Measurements from ENCODE around the gene TRABD.

The TRABD gene

GRCh38 chr22:50189184-50189848, 3.6 kb downstream of the TRABD start:
- DNase-seq: no peak

- DNase-seq: no peak
Measured at GRCh38 chr22:50189849-50190181, 4.1 kb downstream of the TRABD start.

- DNase-seq: peak; percentile 86 to 89
Measured at GRCh38 chr22:50190182-50190940, 4.6 kb downstream of the TRABD start.

- DNase-seq: peak; percentile 84 to 86
Measured at GRCh38 chr22:50190941-50191741, 5.4 kb downstream of the TRABD start.

- DNase-seq: no peak
Measured at GRCh38 chr22:50192436-50193204, 6.9 kb downstream of the TRABD start.

DNA sequence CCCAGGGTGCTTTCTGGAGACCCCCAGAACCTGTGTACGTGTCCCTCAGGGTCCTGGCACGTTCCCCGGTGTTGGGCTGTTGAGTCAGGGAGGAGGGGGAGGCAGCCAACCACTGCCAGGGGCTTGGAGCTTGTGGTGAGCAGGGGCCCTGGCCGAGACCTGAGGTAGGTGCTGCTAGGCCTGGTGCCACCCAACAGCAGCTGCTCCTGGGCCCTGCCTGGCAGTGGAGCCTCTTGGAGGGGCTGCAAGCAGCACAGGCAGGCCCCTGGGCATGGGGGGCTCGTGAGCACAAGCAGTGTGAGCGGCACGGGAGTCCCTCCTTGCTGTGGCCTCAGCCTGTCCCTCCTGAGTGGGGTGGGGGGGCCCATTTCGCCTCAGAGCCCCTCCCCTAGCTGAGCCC, 7.9 kb downstream of the TRABD start:
- no peak for DNase-seq

DNA sequence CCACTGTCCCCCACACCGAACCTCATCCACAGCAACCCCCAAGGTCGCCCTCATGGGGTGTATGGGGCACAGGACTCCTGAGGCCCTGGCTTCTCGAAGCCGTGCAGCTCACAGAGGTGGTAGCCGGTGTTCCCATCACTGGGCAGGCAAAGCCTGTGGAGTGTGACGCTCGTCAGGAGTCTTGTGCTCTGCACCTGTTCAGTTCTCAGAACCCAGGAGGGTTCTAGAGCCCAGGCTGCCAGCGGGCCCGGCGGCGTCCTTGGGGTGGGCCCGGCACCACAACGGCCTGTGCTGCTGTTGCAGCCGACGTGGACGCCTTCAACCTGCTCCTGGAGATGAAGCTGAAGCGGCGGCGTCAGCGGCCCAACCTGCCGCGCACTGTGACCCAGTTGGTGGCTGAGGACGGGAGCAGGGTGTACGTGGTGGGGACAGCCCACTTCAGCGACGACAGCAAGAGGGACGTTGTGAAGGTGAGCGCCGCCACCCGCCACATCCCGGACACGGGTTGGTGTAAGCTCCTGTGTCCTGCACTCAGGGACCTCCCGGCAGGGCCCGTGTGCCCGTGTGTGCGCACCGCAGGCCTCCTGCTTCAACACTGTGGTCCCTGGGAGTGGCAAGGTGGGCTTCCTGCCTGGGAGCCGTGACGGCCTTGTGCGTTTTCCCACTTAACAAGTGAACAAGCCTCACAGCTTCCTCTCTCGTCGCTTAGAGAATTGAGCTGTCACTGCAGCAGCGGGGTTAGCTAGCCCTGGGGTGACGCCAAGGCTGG, 8.5 kb downstream of the TRABD start:
- DNase-seq: no peak

- DNase-seq: no peak
Measured at GRCh38 chr22:50196256-50196655, 10.5 kb downstream of the TRABD start.

GRCh38 chr22:50197000-50197800, 11.5 kb downstream of the TRABD start:
- no peak for DNase-seq

DNA sequence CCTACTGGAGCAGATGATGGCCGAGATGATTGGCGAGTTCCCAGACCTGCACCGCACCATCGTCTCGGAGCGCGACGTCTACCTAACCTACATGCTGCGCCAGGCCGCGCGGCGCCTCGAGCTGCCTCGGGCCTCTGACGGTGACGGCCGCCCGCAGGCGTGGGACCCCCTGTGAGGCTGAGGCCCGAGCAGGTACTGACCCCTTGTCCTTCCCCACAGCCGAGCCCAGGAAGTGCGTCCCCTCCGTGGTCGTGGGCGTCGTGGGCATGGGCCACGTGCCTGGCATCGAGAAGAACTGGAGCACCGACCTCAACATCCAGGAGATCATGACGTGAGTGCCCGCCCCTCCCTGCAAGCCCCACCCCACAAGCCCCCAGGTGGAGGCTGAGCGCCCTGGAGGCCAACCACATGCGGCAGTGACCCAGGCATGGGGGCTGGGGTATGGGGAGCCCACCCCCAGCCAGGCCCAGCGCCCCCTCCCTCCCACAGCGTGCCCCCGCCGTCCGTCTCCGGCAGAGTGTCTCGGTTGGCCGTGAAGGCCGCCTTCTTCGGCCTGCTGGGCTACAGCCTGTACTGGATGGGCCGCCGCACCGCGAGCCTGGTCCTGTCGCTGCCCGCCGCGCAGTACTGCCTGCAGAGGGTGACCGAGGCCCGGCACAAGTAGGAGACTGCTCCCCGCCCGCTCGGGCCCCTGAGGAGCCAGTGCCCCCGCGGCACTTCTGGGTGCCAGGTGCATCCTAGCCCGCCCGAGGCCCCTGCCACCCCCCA, 12.3 kb downstream of the TRABD start:
- no peak for DNase-seq

- DNase-seq: no peak
Measured at GRCh38 chr22:50198624-50199017, 12.9 kb downstream of the TRABD start.

DNA sequence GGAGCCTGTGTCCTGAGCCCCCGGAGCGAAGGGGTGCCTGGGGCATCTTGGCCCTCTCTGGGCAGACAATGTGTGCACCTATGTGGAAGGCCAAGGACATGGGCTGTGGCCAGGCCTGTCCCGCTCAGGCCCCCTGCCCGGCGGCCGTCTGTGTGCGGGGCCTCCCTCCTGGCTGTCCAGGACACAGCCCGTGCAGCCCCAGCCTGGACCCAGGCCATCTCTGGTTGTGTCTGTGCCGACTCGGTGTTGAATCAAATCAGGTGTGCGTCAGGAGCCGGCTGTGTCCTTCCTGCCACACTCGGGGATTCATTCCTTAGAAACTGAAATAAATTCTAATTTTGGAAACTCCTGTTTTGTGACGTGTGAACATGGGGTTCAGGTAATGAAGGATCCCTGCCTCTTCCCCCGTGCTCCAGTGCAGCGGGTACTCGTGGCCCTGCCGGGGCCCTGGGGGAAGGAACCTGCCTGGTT, 13.6 kb downstream of the TRABD start:
- DNase-seq: no peak

DNA sequence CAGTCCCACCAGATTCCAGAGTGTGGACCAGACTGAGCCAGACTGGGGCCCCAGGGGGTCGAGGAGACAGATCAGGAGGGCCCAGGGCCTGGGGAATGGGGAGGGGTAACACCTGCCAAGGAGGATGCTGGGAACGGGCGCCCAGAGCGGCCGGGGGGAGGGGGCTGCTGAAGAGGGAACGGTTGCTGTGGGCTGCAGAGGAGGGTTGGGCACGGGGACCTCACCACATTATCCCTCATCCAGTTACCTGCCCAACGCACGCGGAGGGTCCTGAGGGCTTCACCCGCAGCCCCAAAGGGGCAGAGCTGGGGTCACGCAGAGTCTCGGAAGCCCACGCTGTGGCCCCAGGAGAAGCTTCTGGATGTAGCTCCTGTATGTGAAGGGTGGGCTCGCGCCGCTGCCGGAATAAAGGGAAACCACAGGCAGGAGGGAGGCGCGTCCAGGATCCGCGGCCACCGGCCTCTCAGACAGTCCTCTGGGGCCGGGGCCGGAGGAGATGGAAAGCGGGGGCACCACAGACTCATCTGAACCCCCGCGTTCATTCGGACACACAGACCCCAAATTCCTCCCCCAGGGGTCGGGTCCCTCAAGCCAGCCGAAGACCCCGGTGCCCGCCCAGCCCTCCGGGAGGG, 14.2 kb downstream of the TRABD start:
- no peak for DNase-seq

DNA sequence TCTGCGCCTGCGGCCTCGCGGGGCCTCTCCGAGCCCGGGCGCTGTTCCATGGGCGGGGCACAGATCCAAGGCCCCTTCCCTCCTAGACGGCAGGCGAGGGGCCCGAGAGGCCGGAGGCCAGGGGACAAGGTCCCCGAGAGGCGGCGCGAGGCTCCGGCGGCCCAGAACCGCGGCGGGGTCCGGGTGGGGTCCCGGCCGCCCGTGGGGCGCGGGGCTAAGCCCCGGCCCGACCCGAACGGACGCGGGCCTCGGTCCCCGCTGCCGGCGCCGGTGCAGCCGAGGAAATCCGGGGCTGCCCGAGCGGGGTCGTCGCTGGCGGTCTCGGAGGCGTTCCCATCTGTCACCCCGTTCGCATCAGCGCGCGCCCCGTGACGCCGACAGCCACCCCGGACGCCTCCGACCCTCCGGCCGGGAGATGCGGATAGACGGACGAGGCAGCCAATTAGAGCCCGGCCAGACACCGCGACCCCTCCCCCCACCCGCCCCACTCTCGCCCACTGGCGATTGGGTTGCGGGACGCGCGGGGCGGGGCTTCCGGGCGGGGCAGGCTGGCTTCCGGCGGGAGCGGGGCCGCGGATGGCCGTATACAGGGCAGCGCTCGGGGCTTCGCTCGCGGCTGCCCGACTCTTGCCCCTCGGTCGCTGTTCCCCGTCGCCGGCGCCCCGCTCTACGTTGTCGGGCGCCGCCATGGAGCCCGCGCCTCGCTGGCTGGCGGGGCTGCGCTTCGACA, 14.9 kb downstream of the TRABD start, which contains the start of gene SELENOO:
TSS of gene SELENOO (plus strand) at position 551 of the 730 bp plus-strand sequence. CDS start at position 577, 26 bp downstream.
- DNase-seq: peak; percentile 76

DNA sequence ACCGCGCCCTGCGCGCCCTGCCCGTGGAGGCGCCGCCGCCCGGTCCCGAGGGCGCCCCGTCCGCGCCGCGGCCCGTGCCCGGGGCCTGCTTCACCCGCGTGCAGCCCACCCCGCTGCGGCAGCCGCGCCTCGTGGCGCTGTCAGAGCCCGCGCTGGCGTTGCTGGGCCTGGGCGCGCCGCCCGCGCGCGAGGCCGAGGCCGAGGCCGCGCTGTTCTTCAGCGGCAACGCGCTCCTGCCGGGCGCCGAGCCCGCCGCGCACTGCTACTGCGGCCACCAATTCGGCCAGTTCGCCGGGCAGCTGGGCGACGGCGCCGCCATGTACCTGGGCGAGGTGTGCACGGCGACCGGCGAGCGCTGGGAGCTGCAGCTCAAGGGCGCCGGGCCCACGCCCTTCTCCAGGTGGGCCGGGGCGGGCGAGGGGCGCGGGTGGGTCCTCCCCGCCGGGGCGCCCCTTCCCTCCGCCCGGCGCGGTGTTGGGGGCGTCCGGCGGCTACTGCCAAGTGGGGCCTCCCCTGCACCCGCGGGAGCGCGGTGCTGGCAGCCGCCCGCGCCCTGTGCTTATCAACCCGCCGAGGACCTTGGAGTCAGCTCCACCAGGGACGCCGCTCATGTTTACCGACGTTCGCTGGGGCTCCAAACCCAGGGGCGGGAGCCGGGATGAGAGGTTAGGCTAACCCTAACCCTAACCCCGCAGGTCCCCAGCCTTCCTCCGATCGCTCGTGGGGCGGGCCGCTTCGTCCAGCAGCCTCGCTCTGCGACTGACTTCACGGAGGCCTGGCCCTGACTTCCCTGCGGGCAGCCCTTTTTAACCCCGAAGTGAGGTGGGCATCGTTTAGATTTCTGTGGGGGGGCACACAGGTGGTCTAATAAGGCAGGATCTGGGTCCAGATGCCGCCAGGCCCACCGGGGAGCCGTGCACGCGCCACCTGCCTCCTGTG, 15.7 kb downstream of the TRABD start:
- DNase-seq: no peak

- no peak for DNase-seq
Measured at GRCh38 chr22:50202130-50202666, 16.5 kb downstream of the TRABD start.

DNA sequence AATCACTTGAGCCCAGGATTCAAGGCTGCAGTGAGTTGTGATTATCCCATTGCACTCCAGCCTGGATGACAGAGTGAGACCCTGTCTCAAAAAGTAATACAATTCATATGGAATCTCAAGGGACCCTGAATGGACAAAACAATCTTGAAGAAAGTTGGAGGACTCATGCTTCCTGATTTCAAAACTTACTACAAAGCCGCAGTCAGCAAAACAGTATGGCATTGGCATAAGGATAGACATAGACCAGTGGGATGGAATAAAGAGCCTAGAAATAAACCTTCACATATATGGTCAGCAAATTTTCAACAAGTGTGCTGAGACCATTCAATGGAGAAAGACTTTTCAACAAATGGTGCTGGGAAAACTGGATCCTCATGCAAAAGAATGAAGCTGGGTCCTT, 17.6 kb downstream of the TRABD start:
- DNase-seq: no peak

- DNase-seq: no peak
Measured at GRCh38 chr22:50204571-50204970, 18.9 kb downstream of the TRABD start.

Data from AML-193 (cell line).